Naive B cell (primary cell): ENCODE measurements around the gene CEP20. TPM values are rescaled to one million over a fixed set of nuclear protein-coding genes. Genes with fewer than 3 reads are reported as not detected.

Experiments used
- ATAC-seq, 2 donors: fragments of 150-1000 bp; cut with Tn5 transposase; 2 replicates each; pipeline ENCODE4 v1.10.0; 2021; ENCODE audit warnings: low read depth in 2 of 2, mild to moderate bottlenecking in 2 of 2, moderate library complexity in 2 of 2
- DNase-seq: peaks from one replicate; pipeline ENCODE4 v3.0.0; 2022
- H3K27ac Mint-ChIP-seq, 6 donors: one replicate each; pipeline ENCODE4 v1.8.0; 2020 to 2022; ENCODE audit warnings: mild to moderate bottlenecking in 6 of 6, mixed read lengths in 6 of 6, moderate library complexity in 5 of 6, inconsistent platforms in 2 of 6
- H3K27me3 Mint-ChIP-seq, 3 donors: one replicate each; pipeline ENCODE4 v1.8.0; 2021 to 2022; ENCODE audit warnings: mixed read lengths in 3 of 3, mild to moderate bottlenecking in 1 of 3
- H3K36me3 Mint-ChIP-seq, 2 donors: one replicate each; pipeline ENCODE4 v1.8.0; 2020 to 2022; ENCODE audit warnings: mixed read lengths in 2 of 2, inconsistent platforms in 1 of 2, mild to moderate bottlenecking in 1 of 2
- H3K4me1 Mint-ChIP-seq, 3 donors: one replicate each; pipeline ENCODE4 v1.8.0; 2020 to 2022; ENCODE audit warnings: mixed read lengths in 3 of 3, inconsistent platforms in 1 of 3, mild to moderate bottlenecking in 1 of 3, moderate library complexity in 1 of 3
- H3K4me3 Mint-ChIP-seq, 8 donors: one replicate each; pipeline ENCODE4 v1.8.0; 2020 to 2022; ENCODE audit warnings: mild to moderate bottlenecking in 8 of 8, mixed read lengths in 8 of 8, moderate library complexity in 8 of 8, inconsistent platforms in 2 of 8
- H3K9me3 Mint-ChIP-seq, 7 donors: one replicate each; pipeline ENCODE4 v1.8.0; 2020 to 2022; ENCODE audit warnings: mixed read lengths in 7 of 7, mild to moderate bottlenecking in 5 of 7, inconsistent platforms in 2 of 7, moderate library complexity in 1 of 7
- polyA plus RNA-seq, 6 donors: library from polyadenylated mRNA; unstranded; fragments of 300-500 nt; fragmentation: Illumina TruSeq; gene quantifications; one replicate each; pipeline ENCODE4 v1.2.3, GENCODE V29; 2021; ENCODE audit warnings: low read depth in 6 of 6

Gene CEP20
- polyA plus RNA-seq, 6 donors from 2014 or later: 33.2 to 52.3 (median 41.9) TPM

DNA sequence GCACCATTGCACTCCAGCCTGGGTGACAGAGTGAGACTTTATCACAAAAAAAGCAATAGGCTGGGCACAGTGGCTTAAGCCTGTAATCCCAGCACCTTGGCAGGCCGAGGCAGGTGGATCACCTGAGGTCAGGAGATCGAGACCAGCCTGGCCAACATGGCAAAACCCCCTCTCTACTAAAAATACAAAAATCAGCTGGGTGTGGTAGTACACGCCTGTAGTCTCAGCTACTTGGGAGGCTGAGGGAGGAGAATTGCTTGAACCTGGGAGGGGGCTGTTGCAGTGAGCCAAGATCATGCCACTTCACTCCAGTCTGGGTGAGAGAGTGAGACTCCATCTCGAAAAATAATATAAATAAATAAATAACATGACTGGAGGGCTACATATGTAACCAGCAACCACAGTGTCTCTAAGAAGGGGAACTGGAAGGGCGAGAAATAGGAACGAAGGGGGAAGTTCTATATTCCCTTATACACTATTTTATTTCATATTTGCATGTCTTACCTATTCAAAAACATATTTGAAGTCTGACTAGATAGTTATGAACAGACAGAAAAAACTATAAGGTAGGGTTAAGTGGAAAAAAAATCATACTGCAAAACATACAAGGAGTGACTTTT, 57.5 kb downstream of the CEP20 start:
- no peak overlapping the region for H3K4me3 Mint-ChIP-seq
- peaks cover 0 to 1% (median 0%) of the 10 kb centered on the region in 7 donors for H3K9me3 Mint-ChIP-seq
- DNase-seq: peak; percentile 2
- H3K27me3 Mint-ChIP-seq: no peaks in the 10 kb centered on the region
- no peaks in the 10 kb centered on the region for H3K36me3 Mint-ChIP-seq
- peak overlapping the region in 1 of 6 donors; percentile 36 for H3K27ac Mint-ChIP-seq
- H3K4me1 Mint-ChIP-seq: peaks cover 0 to 19% (median 4%) of the 10 kb centered on the region in 3 donors
- ATAC-seq: peak; percentile 23 to 46

DNA sequence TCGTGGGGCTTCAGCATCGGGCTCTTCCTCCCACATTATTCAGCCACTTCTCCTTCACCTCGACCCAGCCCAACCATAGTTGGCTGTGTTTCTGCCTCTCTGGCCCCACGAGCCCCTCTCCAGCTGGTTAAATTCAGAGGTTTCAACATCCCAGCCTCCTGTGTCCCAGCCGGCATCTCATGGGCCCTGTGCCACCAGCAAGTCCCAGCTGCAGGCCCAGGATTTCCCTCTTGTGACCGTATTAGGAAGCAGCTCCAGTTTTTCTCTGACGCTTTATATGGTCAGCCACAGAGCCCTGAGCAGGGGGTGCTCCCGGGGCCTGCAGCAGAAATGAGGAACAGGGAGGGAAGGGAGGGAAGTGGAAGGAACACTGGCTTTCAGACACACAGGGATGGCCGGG, 58.9 kb downstream of the CEP20 start:
- Mint-ChIP-seq H3K9me3 (peaks cover 0 to 1% (median 0%) of the 10 kb centered on the region in 7 donors), H3K4me1 (peaks cover 0 to 19% (median 4%) of the 10 kb centered on the region in 3 donors), H3K36me3 (no peaks in the 10 kb centered on the region), H3K27me3 (no peaks in the 10 kb centered on the region), H3K4me3 (peak overlapping the region in 1 of 8 donors; percentile 73), H3K27ac (no peak overlapping the region)
- DNase-seq (no peak), ATAC-seq (no peak)

DNA sequence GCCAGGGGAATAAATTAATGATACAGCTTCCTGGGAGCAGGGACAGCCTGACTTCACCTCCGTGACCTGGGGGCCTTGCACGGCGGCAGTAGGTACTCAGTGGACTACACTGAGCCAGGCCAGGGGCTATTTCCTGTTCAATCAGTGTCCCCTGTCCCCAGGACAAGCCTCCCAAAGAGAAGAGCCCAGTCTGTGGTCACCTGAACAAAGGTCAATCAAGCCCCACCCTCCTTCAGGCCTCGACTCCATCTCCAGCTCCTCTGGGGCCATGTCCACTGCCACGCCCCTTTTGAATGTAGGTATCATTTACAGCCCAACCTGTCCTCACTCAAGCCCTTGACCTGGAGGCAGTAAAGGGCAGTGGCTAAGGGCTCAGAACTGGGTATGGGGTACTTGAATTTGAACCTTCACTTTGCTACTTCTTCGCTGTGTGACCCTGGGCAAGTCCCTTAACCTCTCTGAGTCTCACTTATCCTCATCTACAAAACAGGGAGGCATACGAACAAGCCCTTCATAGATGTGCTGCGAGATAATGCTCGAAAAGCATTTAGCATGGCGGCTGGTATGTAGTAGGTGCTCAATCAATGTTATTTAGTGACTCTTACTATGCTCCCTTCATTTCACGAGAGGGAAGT, 60.6 kb downstream of the CEP20 start:
- Mint-ChIP-seq H3K36me3 (no peaks in the 10 kb centered on the region), H3K4me1 (peaks cover 0 to 17% (median 4%) of the 10 kb centered on the region in 3 donors)
- ATAC-seq: no peak

DNA sequence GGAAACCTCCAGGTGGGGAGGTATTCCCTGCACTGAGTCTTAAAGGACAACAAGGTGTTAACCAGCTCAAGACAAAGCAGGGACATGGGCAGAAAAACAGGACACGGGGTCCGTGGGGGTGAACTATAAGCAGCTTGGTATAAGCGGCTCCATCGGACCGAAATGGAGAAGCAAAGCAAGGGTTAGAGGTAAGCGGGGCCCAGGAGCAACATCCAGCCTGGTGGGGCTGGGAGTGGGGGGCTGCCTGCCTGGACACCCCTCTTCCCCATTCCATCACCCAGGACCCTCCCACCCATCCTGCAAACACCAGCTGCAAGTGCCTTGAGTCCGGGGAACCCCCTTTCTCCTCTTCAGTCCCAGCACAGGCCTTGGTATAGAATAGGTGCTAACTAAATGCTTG, 61.1 kb downstream of the CEP20 start:
- no peak overlapping the region for H3K4me3 Mint-ChIP-seq
- H3K4me1 Mint-ChIP-seq: peaks cover 0 to 17% (median 4%) of the 10 kb centered on the region in 3 donors
- ATAC-seq (no peak), DNase-seq (no peak)
- H3K36me3 Mint-ChIP-seq: no peaks in the 10 kb centered on the region
- no peaks in the 10 kb centered on the region for H3K9me3 Mint-ChIP-seq
- H3K27ac Mint-ChIP-seq: no peak overlapping the region
- H3K27me3 Mint-ChIP-seq: peaks cover 0 to 5% (median 5%) of the 10 kb centered on the region in 3 donors

More for the DNA sequence above, 60.6 kb downstream of the CEP20 start:
- Mint-ChIP-seq H3K27ac (peak overlapping the region in 1 of 6 donors; percentile 75), H3K9me3 (no peaks in the 10 kb centered on the region), H3K27me3 (peaks cover 0 to 5% (median 5%) of the 10 kb centered on the region in 3 donors), H3K4me3 (no peak overlapping the region)
- no peak for DNase-seq

DNA sequence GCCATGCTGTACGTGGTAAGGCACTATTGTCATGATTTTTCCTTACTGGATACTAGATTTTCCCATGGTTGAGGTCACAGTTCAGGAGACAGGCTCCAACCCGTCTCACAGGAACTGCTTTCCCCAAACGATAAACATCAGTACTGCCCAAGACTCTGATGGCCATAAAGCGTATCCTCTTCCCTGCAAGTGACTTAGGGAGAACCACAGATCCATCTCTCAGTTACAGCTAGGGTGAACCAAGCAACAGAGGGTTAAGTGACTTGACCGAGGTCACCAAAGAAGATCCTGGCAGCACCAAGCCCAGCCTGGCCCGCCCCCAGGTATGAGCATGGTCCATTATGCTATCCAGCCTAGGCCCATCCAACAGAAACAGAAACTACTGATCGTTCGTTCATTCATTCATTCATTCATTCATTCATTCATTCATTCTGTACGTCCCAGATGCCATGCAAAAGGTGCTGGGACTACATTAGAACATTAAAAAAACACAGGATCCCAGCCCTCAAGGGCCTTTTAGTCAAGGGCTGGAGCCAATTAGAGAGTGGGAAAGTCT, 62.6 kb downstream of the CEP20 start:
- no peak overlapping the region for H3K4me3 Mint-ChIP-seq
- no peak for ATAC-seq
- H3K27ac Mint-ChIP-seq: peak overlapping the region in 1 of 6 donors; percentile 32
- DNase-seq: no peak
- peaks cover 0 to 6% (median 4%) of the 10 kb centered on the region in 3 donors for H3K4me1 Mint-ChIP-seq
- H3K36me3 Mint-ChIP-seq: no peaks in the 10 kb centered on the region
- H3K27me3 Mint-ChIP-seq: peaks cover 0 to 5% (median 5%) of the 10 kb centered on the region in 3 donors
- H3K9me3 Mint-ChIP-seq: no peaks in the 10 kb centered on the region

GRCh38 chr16:15822957-15823356, 65.4 kb downstream of the CEP20 start:
- Mint-ChIP-seq H3K4me3 (no peak overlapping the region), H3K9me3 (peaks cover 0 to 1% (median 0%) of the 10 kb centered on the region in 7 donors), H3K4me1 (no peaks in the 10 kb centered on the region), H3K27ac (no peak overlapping the region), H3K27me3 (peaks cover 0 to 5% (median 5%) of the 10 kb centered on the region in 3 donors), H3K36me3 (no peaks in the 10 kb centered on the region)
- ATAC-seq: no peak
- DNase-seq: no peak

DNA sequence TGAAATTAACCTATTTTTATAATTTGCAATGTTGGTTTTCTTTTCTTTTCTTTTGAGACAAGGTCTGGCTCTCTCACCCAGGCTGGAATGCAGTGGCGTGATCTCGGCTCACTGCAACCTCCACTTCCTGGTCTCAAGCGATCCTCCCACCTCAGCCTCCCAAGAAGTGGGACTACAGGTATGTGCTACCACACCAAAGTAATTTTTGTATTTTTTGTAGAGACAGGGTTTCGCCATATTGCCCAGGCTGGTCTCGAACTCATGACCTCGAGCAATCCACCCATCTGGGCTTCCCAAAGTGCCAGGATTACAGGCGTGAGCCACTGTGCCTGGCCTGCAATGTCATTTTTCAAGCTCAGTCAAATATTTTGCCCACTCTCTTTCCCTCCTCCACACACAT, 67.6 kb downstream of the CEP20 start:
- peaks cover 0 to 5% (median 5%) of the 10 kb centered on the region in 3 donors for H3K27me3 Mint-ChIP-seq
- DNase-seq: no peak
- peaks cover 0 to 7% of the 10 kb centered on the region in 2 donors for H3K36me3 Mint-ChIP-seq
- no peaks in the 10 kb centered on the region for H3K4me1 Mint-ChIP-seq
- no peak overlapping the region for H3K27ac Mint-ChIP-seq
- H3K9me3 Mint-ChIP-seq: peaks cover 5 to 19% (median 13%) of the 10 kb centered on the region in 7 donors
- H3K4me3 Mint-ChIP-seq: no peak overlapping the region
- ATAC-seq: no peak

DNA sequence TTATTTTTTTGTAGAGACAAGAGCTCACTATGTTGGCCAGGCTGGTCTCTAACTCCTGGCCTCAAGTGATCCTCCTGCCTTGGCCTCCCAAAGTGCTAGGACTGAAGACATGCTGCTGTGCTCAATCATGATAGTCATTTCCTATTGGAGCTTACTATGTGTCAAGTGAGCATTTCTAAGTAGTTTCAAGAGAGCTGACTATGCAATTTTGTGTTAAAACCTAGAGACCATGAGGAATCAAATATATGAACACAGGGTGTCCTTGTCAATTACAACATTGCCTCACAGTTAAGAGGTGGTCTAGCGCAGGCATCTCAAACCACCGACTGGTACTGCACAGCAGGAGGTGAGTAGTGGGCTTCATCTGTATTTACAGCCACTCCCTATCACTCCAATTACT, 69.4 kb downstream of the CEP20 start:
- no peak for ATAC-seq
- H3K27ac Mint-ChIP-seq: peak overlapping the region in 1 of 6 donors; percentile 17
- peaks cover 5 to 31% (median 22%) of the 10 kb centered on the region in 7 donors for H3K9me3 Mint-ChIP-seq
- no peaks in the 10 kb centered on the region for H3K4me1 Mint-ChIP-seq
- peaks cover 0 to 5% (median 4%) of the 10 kb centered on the region in 3 donors for H3K27me3 Mint-ChIP-seq
- H3K36me3 Mint-ChIP-seq: peaks cover 0 to 13% of the 10 kb centered on the region in 2 donors
- DNase-seq: no peak
- no peak overlapping the region for H3K4me3 Mint-ChIP-seq

- Mint-ChIP-seq H3K27me3 (peaks cover 0 to 5% (median 0%) of the 10 kb centered on the region in 3 donors), H3K27ac (no peak overlapping the region), H3K9me3 (peaks cover 5 to 31% (median 24%) of the 10 kb centered on the region in 7 donors), H3K4me3 (no peak overlapping the region), H3K4me1 (no peaks in the 10 kb centered on the region), H3K36me3 (peaks cover 0 to 13% of the 10 kb centered on the region in 2 donors)
- DNase-seq: no peak
- ATAC-seq: no peak
These were observed 71.0 kb downstream of the CEP20 start for GRCh38 chr16:15817446-15817845.

- Mint-ChIP-seq H3K36me3 (peaks cover 0 to 13% of the 10 kb centered on the region in 2 donors), H3K9me3 (peaks cover 5 to 31% (median 24%) of the 10 kb centered on the region in 7 donors), H3K27ac (no peak overlapping the region), H3K27me3 (peaks cover 0 to 5% (median 5%) of the 10 kb centered on the region in 3 donors), H3K4me1 (no peaks in the 10 kb centered on the region), H3K4me3 (no peak overlapping the region)
- DNase-seq (no peak), ATAC-seq (no peak)
These were observed 72.2 kb downstream of the CEP20 start for GRCh38 chr16:15816228-15816627.

Other genes starting within 250 kb of the CEP20 start
- gene MARF1, start 245.4 kb downstream of the CEP20 start, polyA plus RNA-seq: 10 to 100 TPM; 28.6 to 54.3 (median 34.5) TPM
- 10 to 100 TPM; 12.8 to 65.6 (median 38.0) TPM for gene NDE1, start 238.4 kb downstream of the CEP20 start, polyA plus RNA-seq
- 1 to 10 TPM in 1 of 6 donors, under 1 TPM in 5; 0.22 to 3.2 (median 0.49) TPM for gene MYH11, start 31.6 kb downstream of the CEP20 start, polyA plus RNA-seq
- 1 to 10 TPM; 2.9 to 9.0 (median 5.3) TPM for gene ABCC1, start 61.0 kb upstream of the CEP20 start, polyA plus RNA-seq